Ureter (tissue), 1 donor: ENCODE results near the gene BRI3. TPM values are rescaled to one million over a fixed set of nuclear protein-coding genes. Genes with fewer than 3 reads are reported as not detected.

Experiments
- DNase-seq: peaks from one replicate; pipeline ENCODE4 v3.0.0-alpha.2; 2020; ENCODE audit warnings: low spot score
- total RNA-seq: library from RNA; stranded (reverse); gene quantifications from one replicate; pipeline ENCODE4 v1.2.4, GENCODE V29; 2023
- donor health status: DM: yes; HTN: yes; CAD: no.

Gene BRI3, protein sequence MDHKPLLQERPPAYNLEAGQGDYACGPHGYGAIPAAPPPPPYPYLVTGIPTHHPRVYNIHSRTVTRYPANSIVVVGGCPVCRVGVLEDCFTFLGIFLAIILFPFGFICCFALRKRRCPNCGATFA
- 141 TPM for total RNA-seq

- DNase-seq = peak; percentile 93
These were observed at the start of gene BRI3 for GRCh38 chr7:98280791-98281756. Gene BRI3 (plus strand): TSS chr7:98281686. CDS start chr7:98281796, 110 bp downstream.

GRCh38 chr7:98232263-98232585, 49.3 kb upstream of the BRI3 start:
- no peak for DNase-seq

GRCh38 chr7:98232799-98233198, 48.7 kb upstream of the BRI3 start:
- DNase-seq = no peak

DNA sequence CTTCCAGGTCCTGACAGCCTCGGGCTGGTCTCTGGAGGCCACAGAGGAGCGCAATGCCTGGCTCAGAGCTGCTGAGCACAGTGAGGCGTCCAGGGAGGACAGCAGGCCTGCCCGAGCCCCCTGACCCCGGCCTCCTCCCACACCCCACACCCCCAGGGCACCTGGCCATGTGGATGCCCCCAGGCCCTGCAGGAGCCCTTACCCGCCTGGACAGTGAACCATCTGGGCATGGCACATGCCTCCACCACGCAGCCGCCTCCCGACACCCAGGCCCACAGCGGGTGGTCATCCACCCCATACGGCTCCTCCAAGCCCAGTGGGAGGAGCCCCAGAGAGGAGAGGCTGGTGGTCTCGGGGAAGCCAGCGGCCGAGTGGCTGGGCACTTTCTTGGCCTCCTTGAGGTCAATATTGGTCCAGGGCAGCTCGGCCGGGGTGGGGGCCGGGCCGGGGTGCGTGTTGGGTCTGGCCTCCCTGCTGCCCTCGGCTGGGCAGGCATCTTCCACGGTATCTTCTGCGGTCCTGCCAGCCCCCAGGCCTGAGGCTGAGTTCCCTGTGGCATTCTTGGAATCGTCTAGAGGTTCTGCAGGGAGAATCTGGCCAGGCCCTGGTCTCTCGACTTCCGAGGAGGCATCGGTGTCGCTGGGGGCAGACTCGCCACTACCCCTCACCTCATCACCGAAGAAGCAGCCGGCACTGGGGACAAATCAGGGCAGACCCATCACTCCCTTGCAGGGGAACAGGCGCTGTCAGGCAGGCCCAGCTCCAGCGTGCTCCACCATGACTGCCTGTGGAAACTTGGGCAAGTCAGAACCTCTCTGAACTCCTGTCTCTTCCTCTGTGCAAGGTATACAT, 48.0 kb upstream of the BRI3 start:
- no peak for DNase-seq

- no peak for DNase-seq
These were observed 46.9 kb upstream of the BRI3 start for GRCh38 chr7:98234429-98235147.

- no peak for DNase-seq
These were observed 45.6 kb upstream of the BRI3 start for GRCh38 chr7:98235901-98236300.

DNA sequence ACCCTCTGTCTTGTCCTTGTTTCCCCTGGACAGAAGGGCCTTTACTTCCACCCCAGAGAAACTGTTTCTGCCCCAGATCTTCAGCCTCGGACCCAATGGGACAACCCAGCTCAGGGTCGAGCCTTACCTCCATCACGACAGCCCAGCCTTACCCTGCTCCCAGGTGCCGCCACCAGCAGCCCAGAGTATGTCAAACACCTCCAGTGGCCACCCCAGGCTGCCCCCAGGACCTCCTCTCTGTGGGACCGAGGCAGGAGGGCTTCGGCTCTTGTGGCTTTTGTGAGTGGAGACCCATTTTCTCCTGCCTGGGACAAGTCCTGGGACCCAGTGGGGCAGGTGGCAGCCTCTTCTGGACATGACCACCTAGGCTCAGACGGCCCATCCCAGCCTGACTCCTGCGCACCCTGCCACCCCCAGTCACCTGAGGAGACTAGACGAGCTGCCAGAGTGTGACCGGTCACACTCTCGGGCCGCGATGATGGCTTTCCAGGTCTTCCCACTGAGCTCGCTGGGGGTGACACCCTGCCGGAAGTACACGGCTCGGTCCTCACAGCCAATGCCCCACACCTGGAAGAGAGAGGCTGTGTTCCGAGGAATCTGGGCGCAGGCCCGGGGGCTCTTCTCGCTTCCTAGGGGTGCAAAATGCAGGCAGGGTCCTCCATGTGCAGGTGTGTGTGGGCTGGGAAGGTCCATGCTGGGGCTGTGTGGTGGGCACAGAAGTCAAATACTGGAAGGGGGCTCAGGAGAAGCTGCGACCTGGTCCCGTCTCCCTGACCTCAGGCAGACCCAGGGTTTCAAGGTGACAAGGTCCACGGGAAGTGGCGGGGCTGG, 44.9 kb upstream of the BRI3 start:
- DNase-seq = no peak

- no peak for DNase-seq
These were observed 43.4 kb upstream of the BRI3 start for GRCh38 chr7:98238076-98238475.

- no peak for DNase-seq
These were observed 42.5 kb upstream of the BRI3 start for GRCh38 chr7:98238976-98239375.

DNA sequence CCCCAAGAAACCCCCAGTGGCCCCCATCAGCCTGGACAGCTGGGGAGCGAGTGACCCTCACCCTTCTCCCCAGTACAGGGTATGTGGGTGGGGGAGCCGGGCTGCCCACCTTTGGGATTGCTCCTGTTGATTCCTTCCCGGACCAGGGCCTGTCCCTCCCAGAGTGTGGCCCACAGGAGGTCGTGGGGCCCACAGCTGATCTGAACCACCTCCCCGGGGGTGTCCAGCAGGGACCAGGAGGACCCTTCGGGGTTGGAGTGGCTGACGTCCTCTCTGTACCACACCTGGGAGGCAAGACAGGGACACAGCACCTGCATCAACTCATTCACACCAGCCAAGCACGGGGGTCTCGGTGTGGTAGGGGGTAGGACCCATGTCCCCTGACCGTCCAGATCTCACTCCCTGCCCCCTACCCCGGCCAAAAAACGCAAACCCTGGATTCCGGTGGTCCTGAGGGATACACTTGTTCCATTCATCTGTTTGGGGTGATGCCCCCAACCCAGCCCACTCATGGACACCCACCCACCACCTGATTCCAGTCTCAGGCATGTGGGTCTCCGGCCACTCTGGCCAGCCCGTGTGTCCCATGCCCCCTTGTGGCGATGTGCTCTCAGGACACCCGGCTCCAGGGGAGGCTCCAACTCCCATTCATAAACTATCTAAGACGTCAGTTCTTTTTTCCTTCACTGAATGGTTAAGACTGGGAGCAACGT, 40.4 kb upstream of the BRI3 start:
- no peak for DNase-seq

DNA sequence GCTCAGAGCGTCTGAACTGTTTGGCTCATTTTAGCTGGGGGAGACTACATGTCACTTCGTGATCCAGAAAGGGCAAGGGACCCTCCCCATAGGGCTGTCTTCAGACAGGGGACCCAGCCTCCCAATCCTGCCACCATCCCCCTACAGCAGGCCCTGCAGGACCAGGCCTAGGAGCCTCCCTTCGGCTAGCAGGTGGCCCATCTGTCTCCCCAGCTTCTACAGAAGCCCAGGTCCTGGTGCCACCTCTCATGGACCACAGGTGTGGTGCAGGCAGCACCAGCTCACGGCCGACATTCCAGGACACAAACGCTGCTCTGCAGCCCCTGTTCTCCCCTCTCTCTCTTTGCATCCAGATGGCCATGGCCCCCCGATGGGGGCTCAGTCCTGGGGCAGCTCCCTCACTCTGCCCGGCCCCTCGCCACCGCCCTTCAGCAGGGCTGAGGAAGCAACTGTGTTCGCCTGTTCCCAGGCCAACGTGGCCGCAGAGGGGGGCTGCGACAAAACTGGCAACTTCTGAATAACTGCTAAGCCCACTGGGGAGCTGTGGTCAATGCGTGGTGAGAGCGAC, 39.7 kb upstream of the BRI3 start:
- no peak for DNase-seq

- no peak for DNase-seq
These were observed 39.1 kb upstream of the BRI3 start for GRCh38 chr7:98242342-98242741.

DNA sequence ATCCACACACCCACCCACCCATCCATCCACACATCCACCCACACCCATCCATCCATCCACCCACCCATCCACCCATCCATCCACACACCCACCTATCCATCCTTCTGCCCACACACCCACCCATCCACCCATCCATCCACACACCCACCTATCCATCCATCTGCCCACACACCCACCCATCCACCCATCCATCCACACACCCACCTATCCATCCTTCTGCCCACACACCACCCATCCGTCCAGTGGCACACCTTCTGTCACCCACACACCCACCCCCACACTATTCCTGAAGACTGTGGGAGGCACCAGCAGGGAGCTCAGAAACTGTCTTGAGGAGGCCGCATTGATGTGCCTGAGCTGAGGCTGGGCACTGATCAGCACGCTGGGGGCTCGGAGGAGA, 38.6 kb upstream of the BRI3 start:
- no peak for DNase-seq

GRCh38 chr7:98244871-98245270, 36.6 kb upstream of the BRI3 start:
- no peak for DNase-seq

DNA sequence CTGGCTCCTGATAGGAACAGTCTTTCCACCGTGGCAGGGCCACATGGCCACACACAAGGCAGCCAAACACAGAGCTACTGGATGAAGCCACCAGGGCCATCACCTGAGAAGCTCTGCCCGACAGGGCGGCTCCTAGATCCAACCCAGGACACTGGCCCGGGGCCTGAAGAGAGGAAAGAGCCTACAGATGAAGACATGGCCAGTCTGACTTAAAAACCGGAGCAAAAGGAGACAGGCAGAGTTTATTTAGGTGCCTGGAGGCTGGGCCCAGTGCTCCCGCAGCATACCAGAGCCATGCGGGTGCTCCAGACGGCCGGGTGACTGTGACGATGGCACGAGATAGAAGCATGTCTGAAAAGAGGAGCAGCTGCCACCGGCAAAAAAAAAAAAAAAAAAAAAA, 33.3 kb upstream of the BRI3 start:
- DNase-seq = no peak

- no peak for DNase-seq
These were observed 32.4 kb upstream of the BRI3 start for GRCh38 chr7:98249106-98249505.

DNA sequence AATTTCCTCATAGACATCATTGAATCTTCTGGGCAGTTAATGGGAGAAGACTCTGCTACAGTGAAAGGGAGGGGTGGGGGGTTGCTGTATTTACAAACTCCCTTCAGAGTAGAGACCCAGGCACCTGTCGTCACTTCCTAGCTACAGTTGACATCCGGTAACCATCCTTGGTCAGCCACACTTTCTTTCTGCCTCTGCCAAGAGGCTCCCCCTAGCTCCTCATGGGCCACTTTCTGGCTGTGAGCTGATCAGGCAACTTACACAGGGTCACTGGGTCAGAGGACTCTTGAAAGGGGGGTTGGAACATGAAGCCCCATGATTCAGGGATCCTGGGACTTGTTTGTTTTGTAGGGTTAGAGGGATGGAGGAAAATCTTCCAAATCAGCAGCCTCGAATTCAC, 30.7 kb upstream of the BRI3 start:
- no peak for DNase-seq

GRCh38 chr7:98251231-98251600, 30.3 kb upstream of the BRI3 start:
- DNase-seq = no peak

DNA sequence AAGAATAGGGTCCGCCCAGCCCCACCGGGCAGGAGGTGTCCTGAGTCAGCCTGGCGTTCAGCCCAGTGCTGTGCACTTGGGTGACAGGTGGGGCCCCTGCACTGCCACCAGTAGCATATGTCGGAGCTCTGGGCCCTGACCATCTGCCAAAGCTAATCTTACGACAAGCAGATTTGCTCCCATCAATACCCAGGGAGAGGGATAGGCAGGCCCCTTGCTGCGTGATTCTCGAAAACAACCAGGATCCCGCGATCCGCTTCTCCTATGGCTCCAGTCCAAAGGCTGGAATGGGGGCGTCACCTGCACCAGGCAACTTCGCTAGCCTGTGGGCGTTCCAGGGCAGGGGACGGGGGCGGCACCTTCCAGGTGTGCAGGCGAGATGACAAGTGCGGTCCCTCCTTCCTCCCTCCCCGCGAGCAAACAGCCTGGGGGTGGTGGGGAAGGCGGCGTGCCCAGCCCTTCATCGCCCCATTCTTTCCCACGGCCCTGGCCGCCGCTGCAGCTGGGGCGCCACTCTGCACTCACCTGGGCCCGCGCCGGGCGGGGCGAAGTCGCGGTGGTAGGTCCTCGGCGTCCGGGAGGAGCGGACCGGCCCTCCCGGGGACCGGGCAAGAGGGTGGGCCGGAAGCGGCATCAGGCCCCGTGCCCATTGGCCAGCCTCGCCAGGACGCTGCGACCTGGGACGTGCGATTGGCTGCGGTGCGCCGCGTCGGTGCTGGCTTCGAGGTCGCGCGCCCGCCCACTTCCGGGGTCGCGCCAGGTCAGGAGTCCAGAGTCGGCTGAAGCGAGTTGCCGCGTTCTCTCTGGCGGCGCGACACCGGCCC, 29.7 kb upstream of the BRI3 start, which contains the start of gene TECPR1:
TSS of gene TECPR1 (minus strand) at position 632 of the 824 bp plus-strand sequence. CDS start 6,086 bp downstream, outside the sequence.
- peak; percentile 95 for DNase-seq
